Right kidney (tissue), 1 donor: Measurements from ENCODE around the gene DDX52.
A peak's percentile ranks its signal among the peaks of the same experiment; 100 is the strongest.
"Not testable (repeated sequence)": the region's sequence is repeated elsewhere in the genome, so short reads cannot be mapped to it uniquely, and the experiment has no call there.

Experiments used
- DNase-seq: peaks from one replicate; pipeline ENCODE4 v3.0.0-alpha.2; 2016

The DDX52 gene

DNA sequence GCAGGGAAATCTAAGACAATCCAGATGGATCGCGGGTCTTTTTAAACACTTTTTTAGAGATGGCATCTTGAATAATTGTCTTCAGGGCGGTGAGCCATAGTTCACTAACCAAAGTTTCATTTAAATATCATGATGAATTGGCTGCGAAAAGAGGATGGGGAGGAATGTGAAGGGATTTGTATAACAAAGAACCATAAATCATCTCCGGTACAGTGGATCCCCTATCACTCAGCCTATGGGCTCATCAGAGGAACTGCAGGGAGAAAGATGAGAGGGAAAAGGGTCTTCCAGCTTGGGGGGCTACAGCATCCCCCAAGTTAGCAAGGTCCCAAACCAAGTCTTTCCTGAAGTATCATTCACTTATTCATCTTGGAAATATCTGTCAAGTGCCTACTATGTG lies 16.7 kb upstream of the DDX52 start:
- DNase-seq: no peak

DNA sequence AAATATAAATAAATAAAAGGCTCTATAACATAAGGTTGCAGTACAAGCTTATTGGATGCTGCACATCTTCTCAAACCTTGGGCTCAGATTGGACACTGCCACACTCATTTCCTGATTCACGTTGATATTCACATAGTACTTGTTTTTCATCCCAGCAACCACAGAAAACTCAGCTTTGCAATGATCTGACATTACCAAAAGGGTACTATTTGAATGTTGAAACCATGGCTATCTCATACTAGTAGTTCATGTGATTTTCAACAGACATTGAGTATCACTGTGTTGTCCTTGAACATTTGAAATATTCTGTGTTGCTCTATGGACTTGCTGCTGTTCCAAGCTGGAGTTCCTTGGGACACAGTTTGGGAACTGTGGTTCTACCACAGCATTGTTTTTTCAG lies 14.0 kb upstream of the DDX52 start:
- DNase-seq: no peak

GRCh38 chr17:37651849-37652248 lies 8.6 kb upstream of the DDX52 start:
- DNase-seq: no peak

DNA sequence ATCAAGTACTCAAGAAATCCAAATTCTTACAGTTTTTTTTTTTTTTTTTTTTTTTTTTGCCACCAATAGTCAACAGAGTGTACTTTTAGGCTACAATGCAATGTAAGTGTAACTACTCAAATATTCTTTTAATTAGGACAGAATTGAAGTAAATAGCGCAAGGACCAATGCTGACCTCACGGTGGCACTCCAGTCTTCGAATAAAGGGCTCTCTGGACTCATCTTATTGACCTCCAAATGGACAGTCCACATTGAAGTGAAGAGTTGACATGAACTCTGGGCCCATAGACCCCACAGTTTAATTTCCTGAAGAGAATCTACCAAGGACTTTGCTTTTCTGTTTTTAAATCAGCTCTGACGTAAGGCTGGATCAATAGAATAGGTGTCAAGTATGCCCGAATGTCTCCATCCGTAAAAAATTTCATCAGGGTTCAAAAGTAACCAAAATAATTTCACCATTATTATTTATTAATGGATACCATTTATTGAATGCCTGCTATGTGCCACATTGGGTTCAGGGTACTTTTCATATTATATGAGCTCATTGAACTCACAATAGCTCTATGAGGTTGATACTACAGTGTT lies 7.3 kb upstream of the DDX52 start:
- no peak for DNase-seq

GRCh38 chr17:37648555-37648954 lies 5.3 kb upstream of the DDX52 start:
- no peak for DNase-seq

DNA sequence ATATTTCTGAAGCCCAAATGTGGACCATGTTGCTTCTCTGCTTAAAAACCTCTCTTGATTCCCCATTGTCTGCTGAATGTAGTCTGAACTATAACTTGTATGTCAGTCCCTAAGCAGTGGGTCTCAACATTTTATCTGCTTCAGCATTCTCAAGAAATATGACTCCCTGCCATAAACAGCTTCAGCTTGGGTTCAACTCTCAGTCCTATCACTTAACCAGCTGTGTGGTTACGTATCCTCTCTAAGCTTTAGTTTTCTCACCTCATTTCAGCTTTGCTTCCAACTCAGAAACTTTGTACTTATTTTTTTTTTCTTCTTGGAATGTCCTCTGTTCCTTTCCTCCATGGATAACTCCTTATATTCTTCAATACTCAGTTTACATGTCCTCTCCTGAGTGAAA lies 4.6 kb upstream of the DDX52 start:
- DNase-seq: no peak

- DNase-seq: no peak
Measured at GRCh38 chr17:37643869-37644268, 623 bp upstream of the DDX52 start.

GRCh38 chr17:37642681-37643080 lies 565 bp downstream of the DDX52 start:
- no peak for DNase-seq

DNA sequence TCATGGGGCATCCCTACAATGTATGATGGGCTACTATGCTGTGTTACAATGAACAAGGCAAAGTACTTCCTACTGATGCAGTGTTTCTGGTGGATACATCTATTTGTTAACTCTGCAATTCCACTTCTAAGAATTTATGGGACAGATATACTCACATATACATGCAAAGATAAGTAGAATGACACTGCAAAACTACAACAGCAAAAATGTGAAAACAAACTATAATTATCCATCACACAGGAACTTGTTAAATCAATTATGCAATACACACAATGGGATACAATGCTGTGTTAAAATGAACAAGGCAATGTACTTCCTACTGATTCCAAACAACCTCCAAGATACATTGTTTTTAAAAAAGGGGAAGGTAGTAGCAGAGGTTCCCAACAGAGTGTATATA lies 3.2 kb downstream of the DDX52 start:
- DNase-seq: no peak

DNA sequence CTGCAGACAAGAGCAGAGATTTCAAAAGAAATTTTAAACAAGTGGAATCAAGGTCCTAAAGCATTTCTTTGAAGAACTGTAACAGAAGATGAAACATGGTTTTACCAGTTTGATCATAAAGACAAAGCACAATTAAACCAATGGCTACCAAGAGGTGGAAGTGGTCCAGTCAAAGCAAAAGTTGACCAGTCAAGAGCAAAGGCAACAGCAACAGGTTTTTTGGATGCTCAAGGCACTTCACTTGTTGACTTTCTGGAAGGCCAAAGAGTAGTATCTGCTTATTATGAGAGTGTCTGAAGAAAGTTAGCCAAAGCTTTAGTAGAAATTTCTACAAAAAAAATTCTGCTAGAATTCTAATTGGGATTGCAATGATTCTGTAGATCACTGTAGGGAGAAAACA lies 5.3 kb downstream of the DDX52 start:
- no peak for DNase-seq

GRCh38 chr17:37616430-37616829 lies 26.8 kb downstream of the DDX52 start:
- DNase-seq: not testable (repeated sequence)

- no peak for DNase-seq
Measured at GRCh38 chr17:37614823-37615222, 28.4 kb downstream of the DDX52 start.

DNA sequence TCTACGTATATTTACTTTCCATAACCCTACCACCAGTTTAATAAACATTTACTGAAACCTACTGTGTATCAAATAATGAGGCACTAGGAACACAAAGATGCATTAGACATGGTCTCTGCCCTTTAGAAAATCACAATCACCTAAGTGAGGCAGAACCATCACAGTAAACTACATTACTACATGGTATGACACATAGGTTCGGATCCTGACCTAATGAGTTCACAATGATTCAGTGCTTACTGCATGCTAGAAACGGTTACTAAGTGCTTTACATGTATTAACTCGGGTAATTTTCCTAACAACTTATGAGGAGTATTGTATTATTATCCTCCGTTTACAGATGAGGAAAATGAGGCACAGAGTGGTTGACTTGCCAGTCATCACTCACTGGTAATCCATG lies 28.9 kb downstream of the DDX52 start:
- DNase-seq: no peak

GRCh38 chr17:37610971-37611370 lies 32.3 kb downstream of the DDX52 start:
- DNase-seq: no peak

GRCh38 chr17:37610041-37610420 lies 33.2 kb downstream of the DDX52 start:
- not testable (repeated sequence) for DNase-seq

DNA sequence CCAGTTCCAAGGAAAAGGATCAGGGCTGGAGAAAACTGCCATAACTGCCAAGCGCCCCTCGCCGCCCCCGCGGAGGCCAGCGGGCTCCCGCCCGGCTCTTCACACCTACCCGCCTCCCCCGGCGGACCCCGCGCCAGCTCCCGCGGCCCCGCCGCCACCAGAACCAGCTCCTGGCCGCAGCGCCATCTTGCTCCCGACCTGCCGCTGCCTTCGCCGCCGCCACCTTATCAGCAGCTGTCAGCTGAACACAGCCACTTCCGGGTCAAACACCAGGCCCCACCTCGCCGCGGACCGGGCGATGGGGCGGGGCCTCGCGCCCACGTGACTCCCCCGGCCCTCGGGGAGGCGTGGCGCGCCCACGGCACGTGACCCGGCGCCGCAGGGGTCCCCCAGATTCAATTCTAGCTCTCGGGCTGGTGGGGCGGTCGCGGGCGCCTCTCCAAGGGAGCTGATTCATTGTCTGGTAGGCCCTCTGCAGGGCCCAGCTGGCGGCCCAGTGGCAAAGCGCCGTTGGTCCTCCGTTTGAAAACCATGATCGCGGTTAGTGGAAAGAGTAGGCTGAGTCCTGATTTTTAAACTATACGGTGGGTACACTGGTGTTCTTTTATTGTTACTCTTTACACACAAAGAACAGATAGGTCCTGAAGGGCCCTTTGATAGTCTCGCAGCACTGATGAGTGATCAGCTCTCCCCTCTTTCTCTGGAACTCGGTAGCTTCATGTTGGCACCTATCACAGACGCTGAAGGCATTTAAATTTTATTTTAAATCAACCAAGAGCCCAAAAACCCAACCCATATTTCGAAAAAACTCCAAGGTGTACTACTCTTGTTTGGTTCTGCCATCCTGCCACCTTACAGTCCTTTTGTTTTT lies 33.8 kb downstream of the DDX52 start, which contains the start of gene SYNRG:
Gene SYNRG, minus strand, starts transcription at position 249 of the 871 bp plus-strand sequence. Its CDS starts 63 bp downstream, at position 186.
- DNase-seq: peak; percentile 94

DNA sequence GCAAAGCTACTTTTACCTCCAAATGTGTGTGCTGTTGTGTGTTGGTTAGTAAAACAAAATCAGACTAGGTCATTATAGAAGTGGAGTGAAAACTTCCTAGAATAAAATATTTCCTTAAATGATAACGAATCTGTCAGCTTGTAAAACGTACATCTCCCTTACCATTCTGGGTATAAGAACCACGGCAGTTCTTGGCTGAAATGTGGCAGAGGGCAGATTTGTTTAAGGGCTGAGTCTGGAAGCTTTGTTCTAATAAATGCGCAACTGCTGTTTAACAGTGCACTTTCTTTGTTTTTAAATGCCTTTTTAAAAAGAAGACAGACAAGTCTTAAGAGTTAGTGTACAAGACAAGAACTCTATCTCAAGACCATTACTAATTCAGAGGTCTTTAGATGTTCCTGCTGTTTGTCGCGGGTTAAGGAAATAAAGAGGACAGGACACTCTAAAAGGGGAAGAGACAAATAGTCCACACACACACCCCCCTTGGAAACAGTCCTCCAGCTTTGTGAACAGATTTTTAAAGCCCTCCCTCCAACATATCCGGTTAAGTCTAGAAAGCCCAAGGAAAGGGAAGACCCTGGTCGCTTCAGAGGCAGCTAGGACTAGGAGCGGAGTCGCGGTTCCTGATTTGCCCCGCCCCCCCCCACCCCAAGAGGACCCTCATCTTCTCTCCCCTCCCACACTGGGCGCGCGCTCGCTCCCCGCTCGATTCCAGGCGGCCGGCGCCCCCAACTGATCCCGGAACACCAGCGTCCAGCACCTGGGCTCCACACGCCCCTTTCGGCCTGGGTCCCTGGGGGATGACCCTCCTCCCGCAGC lies 34.7 kb downstream of the DDX52 start:
- no peak for DNase-seq

DNA sequence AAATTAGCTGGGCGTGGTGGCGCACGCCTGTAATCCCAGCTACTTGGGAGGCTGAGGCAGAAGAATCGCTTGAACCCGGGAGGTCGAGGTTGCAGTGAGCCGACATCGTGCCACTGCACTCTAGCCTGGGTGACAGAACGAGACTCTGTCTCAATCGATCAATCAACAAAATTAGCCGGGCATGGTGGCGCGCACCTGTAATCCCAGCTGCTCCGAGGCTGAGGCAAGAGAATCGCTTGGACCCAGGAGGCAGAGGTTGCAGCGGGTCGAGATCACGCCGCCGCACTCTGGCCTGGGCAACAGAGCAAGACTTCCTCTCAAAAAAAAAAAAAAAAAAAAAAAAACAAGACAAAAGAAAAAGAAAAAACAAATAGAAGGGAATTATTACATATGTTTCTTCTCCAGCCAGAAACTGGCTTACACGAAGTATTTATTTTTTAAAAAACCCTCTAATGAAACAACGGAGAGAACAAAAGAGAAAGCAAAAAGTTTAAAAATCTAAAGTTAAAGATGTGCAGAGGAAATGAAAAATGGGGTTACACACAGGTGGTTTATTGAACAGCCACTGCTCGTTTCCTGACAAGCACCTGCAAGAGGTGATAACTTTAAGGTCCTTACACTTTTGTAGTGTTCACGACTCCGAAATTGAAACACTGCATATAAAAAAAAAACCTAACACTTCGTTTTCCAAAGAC lies 35.5 kb downstream of the DDX52 start:
- no peak for DNase-seq

- DNase-seq: no peak
Measured at GRCh38 chr17:37605813-37606505, 37.3 kb downstream of the DDX52 start.

GRCh38 chr17:37605081-37605480 lies 38.2 kb downstream of the DDX52 start:
- no peak for DNase-seq

- no peak for DNase-seq
Measured at GRCh38 chr17:37604556-37604955, 38.7 kb downstream of the DDX52 start.

DNA sequence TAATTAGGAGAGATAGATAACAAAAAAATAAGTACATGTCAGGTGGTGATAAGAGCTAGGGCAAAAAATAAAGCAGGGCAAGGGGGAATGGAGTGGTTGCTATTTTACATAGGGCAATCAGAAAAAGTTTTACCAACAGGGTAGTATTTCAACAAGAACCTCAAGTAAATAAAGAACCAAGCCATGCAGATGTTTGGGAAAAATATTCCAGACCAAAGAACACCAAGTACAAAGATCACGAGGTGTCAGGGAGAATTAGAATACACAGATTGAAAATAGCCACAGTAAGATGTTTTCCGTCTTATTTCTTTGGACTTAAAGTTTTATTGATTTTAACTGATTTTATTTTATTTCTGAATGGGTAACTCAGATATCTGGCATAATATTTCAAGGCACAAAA lies 45.1 kb downstream of the DDX52 start:
- no peak for DNase-seq
